GM18873 (cell line): ENCODE results near the gene KRTAP4-3.
"Not testable (repeated sequence)": the region's sequence is repeated elsewhere in the genome, so short reads cannot be mapped to it uniquely, and the experiment has no call there.

ENCODE experiments used
- ATAC-seq: cut with Tn5 transposase; IDR thresholded peaks from one replicate; pipeline ENCODE4 v1.9.1; 2021; ENCODE audit warnings: mild to moderate bottlenecking, moderate library complexity, moderate number of reproducible peaks; ENCODE audit not compliant: unreplicated experiment, low FRiP score

KRTAP4-3 gene

DNA sequence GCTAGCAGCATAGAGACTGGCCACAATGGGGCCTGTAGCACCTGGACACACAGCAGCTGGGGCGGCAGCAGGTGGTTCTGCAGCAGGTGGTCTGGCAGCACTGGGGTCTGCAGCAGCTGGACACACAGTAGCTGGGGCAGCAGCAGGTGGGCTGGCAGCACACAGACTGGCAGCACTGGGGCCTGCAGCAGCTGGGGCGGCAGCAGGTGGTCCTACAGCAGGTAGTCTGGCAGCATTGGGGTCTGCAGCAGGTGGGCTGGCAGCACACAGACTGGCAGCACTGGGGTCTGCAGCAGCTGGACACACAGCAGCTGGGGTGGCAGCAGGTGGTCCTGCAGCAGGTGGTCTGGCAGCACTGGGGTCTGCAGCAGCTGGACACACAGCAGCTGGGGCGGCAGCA is 7.8 kb downstream of the KRTAP4-3 start:
- not testable (repeated sequence) for ATAC-seq

DNA sequence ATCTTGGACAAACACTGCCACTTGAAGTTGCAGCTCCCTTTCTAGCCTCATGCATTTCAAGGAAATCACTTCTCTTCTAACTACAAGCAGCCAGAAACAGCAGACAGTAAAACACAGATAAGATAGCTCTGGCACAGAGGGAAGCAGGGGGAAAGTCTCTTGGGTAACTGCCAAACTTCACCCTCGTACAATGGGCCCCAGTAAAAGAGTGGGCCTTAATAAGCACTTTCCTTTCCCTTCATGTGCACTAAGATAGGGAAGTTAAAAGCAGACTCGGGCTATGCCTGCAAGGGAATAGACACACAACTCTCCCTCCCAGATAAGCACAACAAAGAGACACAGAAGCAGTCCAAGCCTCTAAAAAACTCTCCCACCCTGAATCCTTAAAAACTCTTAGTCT is 14.2 kb downstream of the KRTAP4-3 start:
- ATAC-seq, result no peak

DNA sequence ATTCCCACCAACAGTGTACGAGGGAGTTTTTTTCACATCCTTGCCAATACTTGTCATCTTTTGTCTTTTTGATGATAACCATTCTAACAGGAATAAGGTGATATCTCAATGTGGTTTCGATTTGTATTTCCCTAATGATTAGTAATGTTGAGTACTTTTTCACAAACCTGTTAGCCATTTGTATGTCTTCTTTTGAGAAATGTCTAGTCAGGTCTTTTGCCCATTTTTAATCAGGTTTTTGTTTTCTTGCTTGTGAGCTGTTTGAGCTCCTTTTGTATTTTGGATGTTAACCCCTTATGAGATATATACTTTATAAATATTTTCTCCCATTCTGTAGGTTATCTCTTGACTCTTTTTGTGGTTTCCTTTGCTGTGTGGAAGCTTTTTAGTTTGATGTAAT is 16.5 kb downstream of the KRTAP4-3 start:
- ATAC-seq, result no peak

DNA sequence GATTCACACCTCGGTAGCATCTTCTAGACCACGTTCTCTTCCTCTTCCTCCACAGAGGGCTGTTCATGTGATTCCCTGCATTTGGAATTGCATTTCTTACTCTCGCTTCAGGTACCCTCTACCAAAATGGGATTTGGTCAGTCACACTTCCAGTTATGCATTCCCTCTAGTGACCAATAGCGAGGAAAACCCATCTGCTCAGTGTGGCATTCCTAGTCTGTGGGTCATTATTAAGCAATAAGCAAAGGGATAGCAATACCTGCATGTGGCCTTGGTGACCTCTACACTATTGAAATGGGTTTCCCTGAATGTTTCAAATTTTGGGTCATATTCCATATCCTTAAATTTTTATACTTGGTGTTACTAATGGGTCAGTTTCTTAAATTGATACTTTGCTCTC is 18.0 kb downstream of the KRTAP4-3 start:
- ATAC-seq, result no peak

DNA sequence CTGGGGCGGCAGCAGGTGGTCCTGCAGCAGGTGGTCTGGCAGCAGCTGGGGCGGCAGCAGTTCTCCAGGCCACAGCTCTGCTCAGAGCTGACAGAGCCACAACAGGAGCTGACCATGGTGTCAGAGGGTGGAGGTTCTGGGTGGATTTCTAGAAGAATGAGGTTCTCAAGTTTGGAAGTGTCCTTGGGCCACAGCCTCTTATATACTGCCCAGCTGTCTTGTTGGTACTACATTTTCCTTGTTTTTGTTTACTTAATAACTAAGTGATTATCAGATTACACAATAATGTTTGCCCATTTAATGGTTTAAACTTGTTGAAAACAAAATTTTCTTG is 18.4 kb downstream of the KRTAP4-3 start, which contains the start of gene KRTAP4-5:
Gene KRTAP4-5 (minus strand): TSS at position 174 of the 334 bp plus-strand sequence. CDS start 58 bp downstream, at position 116.
- ATAC-seq, result no peak

DNA sequence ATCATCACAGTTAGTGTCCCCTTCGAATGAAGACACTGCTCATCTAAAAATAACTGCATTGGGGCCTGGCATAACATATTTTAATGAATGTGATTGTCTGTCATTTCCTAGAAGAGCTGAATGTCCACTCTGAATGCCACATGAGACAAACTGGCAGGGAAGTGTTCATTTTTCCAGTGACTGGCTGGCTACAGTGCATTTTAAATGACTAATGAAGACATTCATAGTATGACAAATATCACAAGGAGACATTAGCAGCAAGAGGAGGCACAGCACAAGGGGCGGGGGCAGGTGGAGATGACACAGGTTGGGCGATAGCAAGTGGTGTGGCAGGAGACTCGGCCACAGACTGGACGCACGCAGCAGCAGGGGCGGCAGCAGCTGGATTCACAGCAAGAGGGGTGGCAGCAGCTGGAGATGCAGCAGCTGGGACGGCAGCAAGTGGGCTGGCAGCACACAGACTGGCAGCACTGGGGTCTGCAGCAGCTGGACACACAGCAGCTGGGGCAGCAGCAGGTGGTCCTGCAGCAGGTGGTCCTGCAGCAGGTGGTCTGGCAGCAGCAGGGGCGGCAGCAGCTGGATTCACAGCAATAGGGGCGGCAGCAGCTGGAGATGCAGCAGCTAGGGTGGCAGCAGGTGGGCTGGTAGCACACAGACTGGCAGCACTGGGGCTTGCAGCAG is 18.9 kb downstream of the KRTAP4-3 start:
- ATAC-seq, result not testable (repeated sequence)

GRCh38 chr17:41147531-41148204 is 20.4 kb downstream of the KRTAP4-3 start:
- ATAC-seq, result no peak

GRCh38 chr17:41145261-41145660 is 22.8 kb downstream of the KRTAP4-3 start:
- ATAC-seq, result no peak

DNA sequence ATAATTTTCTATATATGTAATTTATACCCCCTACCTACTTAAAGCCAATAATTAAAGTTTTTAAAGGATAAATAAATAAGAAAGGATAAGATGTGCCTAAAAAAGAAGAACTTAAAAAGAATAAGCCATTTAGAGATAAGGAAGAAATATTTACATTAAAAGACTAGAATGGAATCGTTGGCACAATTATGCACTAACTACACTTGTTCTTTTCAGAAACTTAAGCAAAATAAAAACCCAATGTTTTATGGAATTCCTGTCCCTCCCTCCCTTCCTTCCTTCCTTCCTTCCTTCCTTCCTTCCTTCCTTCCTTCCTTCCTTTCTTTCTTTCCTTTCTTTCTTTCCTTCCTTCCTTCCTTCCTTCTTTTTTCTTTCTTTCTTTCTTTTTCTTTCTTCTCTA is 23.2 kb downstream of the KRTAP4-3 start:
- ATAC-seq, result no peak

GRCh38 chr17:41141361-41141760 is 26.7 kb downstream of the KRTAP4-3 start:
- ATAC-seq, result no peak

- ATAC-seq, result no peak
Observed at GRCh38 chr17:41140360-41141131, 27.5 kb downstream of the KRTAP4-3 start, which contains the start of gene KRTAP4-6. TSS of gene KRTAP4-6 (minus strand) at chr17:41140544. CDS start at chr17:41140487, 57 bp downstream.

DNA sequence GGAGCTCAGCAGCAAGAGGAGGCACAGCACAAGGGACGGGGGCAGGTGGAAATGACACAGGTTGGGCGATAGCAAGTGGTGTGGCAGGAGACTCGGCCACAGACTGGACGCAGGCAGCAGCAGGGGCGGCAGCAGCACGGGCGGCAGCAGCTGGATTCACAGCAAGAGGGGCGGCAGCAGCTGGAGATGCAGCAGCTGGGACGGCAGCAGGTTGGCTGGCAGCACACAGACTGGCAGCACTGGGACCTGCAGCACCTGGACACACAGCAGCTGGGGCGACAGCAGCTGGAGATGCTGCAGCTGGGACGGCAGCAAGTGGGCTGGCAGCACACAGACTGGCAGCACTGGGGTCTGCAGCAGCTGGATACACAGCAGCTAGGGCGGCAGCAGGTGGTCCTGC is 28.2 kb downstream of the KRTAP4-3 start:
- not testable (repeated sequence) for ATAC-seq

GRCh38 chr17:41133880-41134735 is 33.9 kb downstream of the KRTAP4-3 start:
- ATAC-seq, result no peak

- no peak for ATAC-seq
Observed at GRCh38 chr17:41131979-41132378, 36.0 kb downstream of the KRTAP4-3 start.

- ATAC-seq, result no peak
Observed at GRCh38 chr17:41127371-41127770, 40.6 kb downstream of the KRTAP4-3 start.

DNA sequence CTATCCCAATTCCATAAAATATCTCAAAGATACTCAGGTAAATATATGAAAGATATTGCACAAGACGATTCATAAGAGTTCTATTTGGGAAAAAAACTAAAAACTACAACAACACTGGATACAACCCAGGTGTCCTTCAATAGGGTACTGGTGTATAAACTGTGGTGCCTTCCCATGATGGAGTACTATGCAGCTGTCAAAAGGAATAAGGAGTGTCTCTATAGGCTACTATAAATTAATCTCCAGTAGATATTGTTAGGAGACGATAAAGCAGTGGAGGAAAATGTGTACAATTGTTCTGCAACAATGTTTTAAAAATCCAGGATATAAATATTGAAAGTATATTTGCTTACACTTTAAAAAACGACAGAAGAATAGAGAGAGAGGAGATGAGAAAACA is 41.6 kb downstream of the KRTAP4-3 start:
- no peak for ATAC-seq

GRCh38 chr17:41125064-41125463 is 43.0 kb downstream of the KRTAP4-3 start:
- no peak for ATAC-seq

DNA sequence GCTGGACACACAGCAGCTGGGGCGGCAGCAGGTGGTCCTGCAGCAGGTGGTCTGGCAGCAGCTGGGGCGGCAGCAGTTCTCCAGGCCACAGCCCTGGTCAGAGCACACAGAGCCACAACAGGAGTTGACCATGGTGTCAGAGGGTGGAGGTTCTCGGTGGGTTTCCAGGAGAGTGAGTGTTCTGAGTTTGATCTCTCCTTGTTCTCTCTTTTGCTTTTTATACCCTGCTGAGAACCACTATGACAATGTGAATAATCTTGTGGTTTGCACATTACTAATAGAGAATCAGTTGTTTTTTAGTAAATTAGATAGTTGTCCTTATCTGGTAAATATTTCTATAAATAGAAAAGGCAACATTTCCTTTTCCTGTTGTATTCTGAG is 44.0 kb downstream of the KRTAP4-3 start, which contains the start of gene KRTAP4-12:
Gene KRTAP4-12 (minus strand): TSS at position 192 of the 381 bp plus-strand sequence. CDS start 60 bp downstream, at position 132.
- not testable (repeated sequence) for ATAC-seq

- not testable (repeated sequence) for ATAC-seq
Observed at GRCh38 chr17:41123292-41123990, 44.6 kb downstream of the KRTAP4-3 start.

- no peak for ATAC-seq
Observed at GRCh38 chr17:41121742-41122141, 46.3 kb downstream of the KRTAP4-3 start.
